Posterior cingulate gyrus (tissue), 11 donors: Measurements from ENCODE around the gene KCNJ6.
A peak's percentile ranks its signal among the peaks of the same experiment; 100 is the strongest.
"Not testable (repeated sequence)": the region's sequence is repeated elsewhere in the genome, so short reads cannot be mapped to it uniquely, and the experiment has no call there.

Experiments
- DNase-seq, 10 donors: peaks; one replicate each; pipeline versions ENCODE4 v3.0.0 to v3.0.0-alpha.2; 2020 to 2021; ENCODE audit warnings: mixed read lengths in 3 of 10
- intact Hi-C: fragments of 100-400 bp; cut with DNase I; formaldehyde crosslinking; loops from one replicate; pipeline ENCODE4 v1.15.1; 2023

KCNJ6 gene

GRCh38 chr21:37587635-37588177 is 328.6 kb downstream of the KCNJ6 start:
- intact Hi-C loops = no loop called here
- no peak for DNase-seq

GRCh38 chr21:37587203-37587602 is 329.1 kb downstream of the KCNJ6 start:
- DNase-seq = no peak
- intact Hi-C loops = no loop called here

GRCh38 chr21:37582590-37582989 is 333.7 kb downstream of the KCNJ6 start:
- no peak for DNase-seq
- intact Hi-C loops = no loop called here

GRCh38 chr21:37580666-37581065 is 335.6 kb downstream of the KCNJ6 start:
- intact Hi-C loops = no loop called here
- DNase-seq = no peak

- intact Hi-C loops = no loop called here
- no peak for DNase-seq
Measured at GRCh38 chr21:37579356-37579755, 336.9 kb downstream of the KCNJ6 start.

GRCh38 chr21:37578471-37579126 is 337.7 kb downstream of the KCNJ6 start:
- DNase-seq = no peak
- intact Hi-C loops = no loop called here

- DNase-seq, intact Hi-C loops: not testable (repeated sequence)
Measured at GRCh38 chr21:37576929-37577328, 339.3 kb downstream of the KCNJ6 start.

- intact Hi-C loops = no loop called here
- DNase-seq = no peak
Measured at GRCh38 chr21:37575580-37575979, 340.7 kb downstream of the KCNJ6 start.

GRCh38 chr21:37574751-37575150 is 341.5 kb downstream of the KCNJ6 start:
- DNase-seq = peak in 1 of 10 donors; percentile 53
- intact Hi-C loops = no loop called here

- intact Hi-C loops = no loop called here
- DNase-seq = no peak
Measured at GRCh38 chr21:37574316-37574715, 341.9 kb downstream of the KCNJ6 start.

GRCh38 chr21:37571442-37571841 is 344.8 kb downstream of the KCNJ6 start:
- intact Hi-C loops = no loop called here
- no peak for DNase-seq

GRCh38 chr21:37568916-37569315 is 347.3 kb downstream of the KCNJ6 start:
- intact Hi-C loops = loop anchor here (10.0 kb wide), 1 partner anchor 104 kb away; no protein-coding TSS in a partner anchor

GRCh38 chr21:37568415-37568814 is 347.8 kb downstream of the KCNJ6 start:
- intact Hi-C loops = loop anchor here (10.0 kb wide), 1 partner anchor 104 kb away; no protein-coding TSS in a partner anchor
- peak in 1 of 10 donors; percentile 39 for DNase-seq

More at GRCh38 chr21:37568916-37569315, 347.3 kb downstream of the KCNJ6 start:
- no peak for DNase-seq

- peak in 8 of 10 donors; percentile 34 to 92 (median 62) for DNase-seq
- intact Hi-C loops = loop anchor here (10.0 kb wide), 1 partner anchor 102 kb away; no protein-coding TSS in a partner anchor
Measured at GRCh38 chr21:37566790-37567615, 349.3 kb downstream of the KCNJ6 start.

- DNase-seq = peak in 1 of 10 donors; percentile 53
- intact Hi-C loops = loop anchor here (10.0 kb wide), 1 partner anchor 101 kb away; no protein-coding TSS in a partner anchor
Measured at GRCh38 chr21:37565530-37566223, 350.6 kb downstream of the KCNJ6 start.

- DNase-seq = peak in 1 of 10 donors; percentile 63
- intact Hi-C loops = loop anchor here (5.0 to 10.0 kb wide), 4 partner anchors 100 to 343 kb away; partner anchors contain the start of genes DYRK1A and VPS26C
Measured at GRCh38 chr21:37564924-37565529, 351.2 kb downstream of the KCNJ6 start.

- intact Hi-C loops = loop anchor here (5.0 to 10.0 kb wide), 4 partner anchors 100 to 342 kb away; partner anchors contain the start of genes DYRK1A and VPS26C
- peak; percentile 39 to 96 (median 76) for DNase-seq
Measured at GRCh38 chr21:37564341-37564923, 351.8 kb downstream of the KCNJ6 start.

GRCh38 chr21:37563641-37564340 is 352.5 kb downstream of the KCNJ6 start:
- peak; percentile 86 to 99 (median 96) for DNase-seq
- intact Hi-C loops = loop anchor here (5.0 to 10.0 kb wide), 4 partner anchors 99 to 341 kb away; partner anchors contain the start of genes DYRK1A and VPS26C
